NCI-H748 (cell line): Measurements from ENCODE around the gene USP3.
"Not testable (repeated sequence)": the region's sequence is repeated elsewhere in the genome, so short reads cannot be mapped to it uniquely, and the experiment has no call there.

ENCODE experiments used
- DNase-seq: peaks from one replicate; lab custom pipeline; 2025; ENCODE audit not compliant: unreplicated experiment; lab: John Stamatoyannopoulos, UW

The USP3 gene

DNA sequence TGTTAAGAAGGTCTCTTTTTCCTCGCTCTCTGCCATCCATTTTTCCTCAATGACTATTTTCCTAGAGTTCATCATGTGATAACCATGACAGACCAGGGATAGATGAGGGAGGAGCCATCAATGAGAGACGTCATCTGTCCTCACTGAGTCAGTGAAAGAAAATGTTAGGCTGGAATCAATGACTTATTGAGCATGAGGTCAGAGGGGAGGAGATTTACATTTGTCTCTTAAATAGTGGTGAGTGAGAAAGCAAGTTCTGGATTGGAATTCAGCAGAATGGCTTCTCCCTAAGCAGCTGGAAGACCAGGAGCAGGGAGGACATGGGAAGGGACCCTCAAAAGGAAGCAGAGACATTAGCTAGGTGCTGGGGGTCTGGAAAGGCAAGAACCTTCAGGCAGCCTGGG, 28.2 kb upstream of the USP3 start:
- DNase-seq, result no peak

DNA sequence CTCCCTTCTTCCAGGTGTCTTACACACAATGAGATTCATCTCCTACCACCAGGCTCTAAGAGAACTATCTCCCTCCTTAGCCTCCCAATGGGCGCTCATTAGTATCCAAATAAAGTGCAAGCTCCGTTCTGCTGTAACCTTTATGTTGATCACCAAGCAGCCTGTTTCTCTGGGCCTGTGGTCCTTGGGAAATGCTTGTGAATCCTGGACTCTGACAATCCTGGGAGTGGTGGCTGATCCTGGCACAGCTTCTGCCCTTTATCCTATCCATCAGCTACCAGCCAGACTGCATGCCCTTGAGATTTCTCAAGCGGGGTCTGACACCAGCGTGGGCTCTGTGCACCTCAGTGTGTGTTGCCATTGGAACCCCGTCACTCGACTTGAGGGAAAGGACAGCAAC, 26.1 kb upstream of the USP3 start:
- DNase-seq, result no peak

DNA sequence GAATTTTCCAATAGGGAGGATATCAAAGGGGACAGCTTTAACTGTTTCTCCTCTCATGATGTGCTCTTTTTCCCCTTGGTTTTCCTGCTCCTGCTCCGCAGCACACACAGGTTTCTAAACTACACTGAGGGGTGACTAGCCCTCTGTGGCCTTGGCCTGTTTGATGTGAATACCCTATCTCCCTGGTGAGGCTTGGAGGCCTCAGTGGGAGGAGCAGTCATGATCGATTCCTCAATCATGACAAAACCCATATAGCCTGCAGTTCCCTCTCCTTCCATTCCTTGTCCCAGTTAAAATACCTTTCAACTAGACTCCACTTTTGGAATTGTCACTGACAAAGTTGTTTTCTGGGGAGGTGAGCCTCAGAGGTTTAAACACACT, 24.0 kb upstream of the USP3 start:
- DNase-seq, result no peak

DNA sequence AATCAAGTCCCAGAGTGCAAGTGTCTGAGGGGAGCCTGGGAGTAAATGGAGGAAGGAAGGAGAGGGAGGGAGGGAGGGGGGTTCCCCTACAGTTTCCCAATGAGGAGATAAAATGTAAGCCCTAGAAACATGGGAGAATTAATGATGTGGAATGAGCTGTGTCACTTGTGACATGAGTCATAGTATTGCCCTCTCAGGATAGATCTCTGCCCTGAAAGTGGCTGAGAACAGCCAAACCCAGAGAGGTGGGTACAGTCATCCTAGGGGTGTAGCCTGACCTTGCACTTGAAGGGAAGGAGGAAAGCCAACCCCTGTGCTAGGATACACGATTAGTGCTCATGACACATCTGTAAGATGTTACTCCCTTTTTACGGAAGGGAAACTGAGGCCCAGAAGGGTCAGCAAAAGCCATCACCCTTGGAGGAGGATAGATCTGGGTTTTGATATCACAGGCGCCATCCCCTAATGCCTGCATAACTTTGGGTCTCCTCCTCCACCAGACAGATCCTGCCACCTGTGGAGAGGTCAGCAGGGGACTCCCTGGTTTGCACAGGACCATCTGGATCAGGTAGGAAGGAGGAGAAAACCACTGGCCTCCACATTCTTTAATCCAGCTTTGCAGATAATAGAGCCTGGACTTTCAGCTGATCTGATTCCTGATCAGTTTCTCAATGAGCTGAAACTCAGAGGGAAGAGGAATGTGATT, 23.1 kb upstream of the USP3 start:
- DNase-seq, result no peak

DNA sequence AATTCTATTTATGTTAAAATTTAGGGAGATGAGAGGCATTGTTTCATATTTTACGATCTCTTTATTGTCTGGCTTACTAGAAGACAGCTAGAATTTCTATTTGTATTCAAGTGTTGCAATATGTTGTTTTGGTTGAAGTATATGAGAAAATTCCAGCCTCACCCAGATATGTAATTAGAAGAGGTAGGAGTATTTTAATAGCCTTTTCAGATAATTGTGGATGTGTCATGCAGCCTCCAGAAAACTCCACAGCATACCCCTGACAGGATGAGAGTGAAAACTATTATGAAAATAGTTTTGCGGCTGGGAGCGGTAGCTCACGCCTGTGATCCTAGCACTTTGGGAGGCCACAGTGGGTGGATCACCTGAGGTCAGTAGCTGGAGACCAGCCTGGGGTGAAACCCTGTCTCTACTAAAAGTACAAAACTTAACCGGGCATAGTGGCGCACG, 21.5 kb upstream of the USP3 start:
- peak; percentile 34 for DNase-seq

DNA sequence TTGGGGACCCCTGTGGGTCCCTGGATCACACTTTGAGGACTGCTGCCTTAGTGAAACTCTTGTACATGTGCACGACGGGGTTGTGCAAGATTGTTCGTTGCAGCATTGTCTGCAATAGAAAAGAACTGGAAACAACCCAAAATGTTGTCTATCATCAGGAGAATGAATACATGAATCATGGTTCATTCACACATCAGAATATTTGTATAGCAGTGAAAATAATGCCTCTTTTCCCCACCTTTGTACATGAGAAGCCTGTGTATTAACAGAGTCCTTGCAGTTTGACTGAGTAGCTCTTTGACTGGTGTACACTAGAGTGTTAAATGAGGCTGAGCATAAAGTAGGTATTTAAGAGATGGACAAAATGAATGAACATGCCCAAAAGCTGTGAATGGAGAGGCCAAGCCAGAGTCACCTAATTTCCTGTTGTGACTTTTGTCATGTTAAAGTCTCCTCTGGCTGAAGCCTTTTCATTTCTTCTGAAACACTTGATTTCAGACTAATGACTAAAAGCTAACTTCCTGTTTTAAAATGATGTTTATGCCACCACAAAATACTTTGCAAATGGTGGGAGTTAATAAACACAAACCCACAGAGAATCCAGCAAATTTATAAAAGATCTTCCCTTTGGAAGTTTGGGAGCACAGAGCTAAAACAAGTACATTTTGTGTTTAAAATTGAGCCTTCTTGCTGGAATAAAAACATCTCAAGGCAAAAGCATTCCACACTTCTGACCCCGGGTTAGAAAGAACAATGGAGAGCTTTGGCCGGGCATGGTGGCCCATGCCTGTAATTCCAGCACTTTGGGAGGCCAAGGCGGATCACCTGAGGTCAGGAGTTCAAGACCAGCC, 20.6 kb upstream of the USP3 start:
- no peak for DNase-seq

DNA sequence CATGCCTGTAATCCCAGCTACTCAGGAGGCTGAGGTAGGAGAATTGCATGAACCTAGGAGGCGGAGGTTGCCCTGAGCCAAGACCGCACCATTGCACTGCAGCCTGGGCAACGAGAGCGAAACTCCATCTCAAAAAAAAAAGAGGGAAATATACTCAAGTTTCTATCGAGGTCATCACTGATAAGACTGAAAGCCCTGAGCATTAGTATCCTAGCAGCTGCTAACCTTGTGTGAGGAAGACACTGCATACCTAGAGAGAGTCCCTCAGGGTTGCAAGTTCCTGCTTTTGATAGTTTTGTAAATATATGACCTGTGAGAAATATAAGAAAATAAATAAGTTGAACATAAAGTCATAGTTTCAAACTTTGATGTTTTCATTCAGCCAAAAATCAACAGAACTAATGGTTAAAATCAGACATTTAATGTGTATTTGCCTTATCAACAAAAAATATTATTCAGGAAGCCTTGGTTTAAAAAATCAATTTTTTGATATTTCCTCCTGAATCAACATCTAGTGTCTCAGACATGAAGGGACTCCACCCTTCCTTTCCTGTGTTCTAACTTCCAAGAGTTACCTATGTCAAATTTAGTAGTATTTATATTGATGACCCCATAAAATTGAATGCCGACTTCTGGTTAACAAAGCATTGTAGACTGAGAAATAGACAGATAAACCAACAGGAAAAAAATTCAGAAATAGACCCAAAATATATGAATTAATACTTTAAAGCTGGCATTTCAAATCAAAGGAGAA, 19.8 kb upstream of the USP3 start:
- DNase-seq, result no peak

DNA sequence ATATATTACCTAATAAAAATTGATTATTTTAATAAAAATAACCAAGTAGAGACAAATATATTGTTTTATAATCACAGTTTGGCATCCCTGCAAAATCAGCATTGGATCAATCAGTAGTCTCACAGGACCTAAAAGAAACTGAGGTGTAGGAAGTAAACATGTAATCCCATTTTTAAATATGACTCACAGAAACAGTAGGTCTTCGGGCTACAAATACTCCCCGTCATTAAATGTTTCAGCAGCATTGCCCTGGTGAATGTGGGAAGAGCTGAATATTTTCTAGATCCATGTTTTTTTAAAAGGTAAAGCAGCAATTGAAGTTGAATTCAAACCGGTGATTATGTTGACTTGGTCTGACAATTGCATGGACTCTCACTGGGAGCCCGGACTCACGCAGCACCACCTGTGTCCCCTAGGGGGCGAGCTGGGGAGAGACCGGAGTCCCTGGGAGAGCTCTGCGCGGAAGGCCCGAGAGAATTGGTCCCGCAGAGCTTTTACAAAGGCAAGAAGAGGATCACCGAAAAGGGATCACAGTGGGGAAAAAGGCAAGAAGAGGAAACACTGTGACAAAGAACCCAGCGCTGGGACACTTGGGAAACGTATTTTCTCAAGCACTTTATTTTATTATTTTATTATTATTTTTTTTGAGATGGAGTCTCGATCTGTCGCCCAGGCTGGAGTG, 17.2 kb upstream of the USP3 start:
- DNase-seq, result peak; percentile 67

DNA sequence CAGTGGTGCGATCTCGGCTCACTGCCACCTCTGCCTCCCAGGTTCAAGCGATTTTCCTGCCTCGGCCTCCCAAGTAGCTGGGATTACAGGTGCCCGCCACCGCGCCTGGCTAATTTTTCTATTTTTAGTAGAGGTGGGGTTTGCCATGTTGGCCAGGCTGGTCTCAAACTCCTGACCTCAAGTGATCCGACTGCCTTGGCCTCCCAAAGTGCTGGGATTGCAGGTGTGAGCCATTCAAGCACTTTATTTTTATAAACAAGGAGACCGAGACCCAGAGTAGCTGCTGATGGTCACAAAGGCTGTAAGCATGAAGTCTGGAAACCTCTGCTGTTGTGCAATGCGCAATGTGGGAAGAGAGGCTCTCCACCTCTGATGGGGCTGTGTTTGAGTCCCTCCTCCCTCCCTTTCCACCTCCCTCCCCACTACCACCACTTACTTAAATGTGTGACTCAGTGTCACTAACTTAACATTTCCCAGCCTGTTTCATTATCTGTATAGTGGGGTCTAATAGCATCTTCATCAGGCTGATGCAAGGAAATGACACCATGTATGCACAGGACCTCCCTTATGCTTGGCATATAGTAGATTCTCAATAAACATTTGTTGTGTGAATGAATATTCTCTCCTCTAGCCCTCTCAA, 16.5 kb upstream of the USP3 start:
- not testable (repeated sequence) for DNase-seq

DNA sequence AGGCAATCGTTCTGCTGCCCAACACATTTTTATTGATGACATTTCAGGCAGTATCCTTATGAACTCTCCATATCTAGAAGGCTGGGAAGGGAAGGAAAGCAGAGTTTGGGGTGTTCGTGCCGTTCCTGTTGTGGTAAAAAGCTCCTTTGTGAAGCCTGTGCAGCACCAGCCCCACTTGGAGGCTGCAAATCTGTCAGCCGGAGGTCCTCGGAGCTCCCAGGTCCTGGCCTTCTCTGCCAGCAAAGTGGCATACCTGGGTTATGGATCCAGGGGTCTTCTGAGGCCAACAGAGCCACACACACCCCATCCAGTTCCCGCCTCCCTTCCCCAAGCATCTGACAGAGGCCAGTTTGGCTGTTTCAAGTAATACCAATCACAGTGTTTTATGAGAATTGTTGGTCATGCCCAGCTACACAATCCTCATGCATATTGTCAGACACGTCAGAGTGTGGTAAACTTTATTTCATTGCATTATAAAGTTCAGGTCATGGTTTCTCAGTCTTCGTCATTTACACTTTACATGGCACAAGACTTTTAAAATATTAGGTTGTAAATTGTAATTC, 15.9 kb upstream of the USP3 start:
- no peak for DNase-seq

DNA sequence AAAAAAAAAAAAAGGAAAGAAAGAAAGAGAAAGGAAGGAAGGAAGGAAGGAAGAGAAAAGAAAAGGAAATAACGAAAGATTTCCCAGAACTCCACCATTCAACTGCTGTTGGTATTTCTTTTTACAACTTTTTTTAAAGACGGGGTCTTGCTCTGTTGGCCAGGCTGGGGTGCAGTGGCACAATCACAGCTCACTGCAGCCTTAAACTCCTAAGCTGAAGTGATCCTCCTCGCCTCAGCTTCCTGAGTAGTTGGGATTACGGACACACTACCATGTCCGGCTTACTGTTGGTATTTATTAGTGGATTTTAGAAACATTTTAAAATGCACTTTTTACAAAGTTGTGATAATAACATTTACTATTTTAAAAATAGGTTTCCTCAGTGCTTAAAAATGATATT, 15.0 kb upstream of the USP3 start:
- no peak for DNase-seq

DNA sequence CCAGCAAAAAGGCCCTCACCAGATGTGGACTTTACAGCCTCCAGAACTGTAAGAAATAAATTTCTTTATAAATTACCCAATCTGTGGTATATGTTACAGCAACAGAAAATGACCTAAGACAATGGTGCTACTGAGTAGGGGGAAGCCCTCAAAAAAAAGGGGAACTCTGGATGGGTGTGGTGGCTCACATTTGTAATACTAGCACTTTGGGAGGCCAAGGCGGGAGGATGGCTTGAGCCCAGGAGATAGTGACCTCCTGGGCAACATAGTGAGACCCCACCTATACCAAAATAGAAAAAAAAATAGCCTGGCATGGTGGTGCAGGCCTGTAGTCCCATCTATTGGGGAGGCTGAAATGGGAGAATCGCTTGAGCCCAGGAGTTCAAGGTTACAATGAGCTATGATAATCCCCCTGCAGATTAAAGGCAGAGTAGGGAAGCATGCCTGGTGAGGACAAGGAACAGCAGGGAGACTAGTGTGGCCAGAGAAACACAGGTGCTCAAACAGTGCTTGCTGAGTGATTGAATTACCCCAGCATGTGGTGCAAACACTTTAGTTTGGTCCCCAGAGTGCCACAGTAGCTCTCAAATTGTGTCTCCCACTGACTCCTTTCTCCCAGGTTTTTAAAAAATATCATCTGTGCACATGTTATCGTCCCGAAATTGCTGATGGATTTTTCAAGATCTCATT, 13.9 kb upstream of the USP3 start:
- DNase-seq, result peak; percentile 36

DNA sequence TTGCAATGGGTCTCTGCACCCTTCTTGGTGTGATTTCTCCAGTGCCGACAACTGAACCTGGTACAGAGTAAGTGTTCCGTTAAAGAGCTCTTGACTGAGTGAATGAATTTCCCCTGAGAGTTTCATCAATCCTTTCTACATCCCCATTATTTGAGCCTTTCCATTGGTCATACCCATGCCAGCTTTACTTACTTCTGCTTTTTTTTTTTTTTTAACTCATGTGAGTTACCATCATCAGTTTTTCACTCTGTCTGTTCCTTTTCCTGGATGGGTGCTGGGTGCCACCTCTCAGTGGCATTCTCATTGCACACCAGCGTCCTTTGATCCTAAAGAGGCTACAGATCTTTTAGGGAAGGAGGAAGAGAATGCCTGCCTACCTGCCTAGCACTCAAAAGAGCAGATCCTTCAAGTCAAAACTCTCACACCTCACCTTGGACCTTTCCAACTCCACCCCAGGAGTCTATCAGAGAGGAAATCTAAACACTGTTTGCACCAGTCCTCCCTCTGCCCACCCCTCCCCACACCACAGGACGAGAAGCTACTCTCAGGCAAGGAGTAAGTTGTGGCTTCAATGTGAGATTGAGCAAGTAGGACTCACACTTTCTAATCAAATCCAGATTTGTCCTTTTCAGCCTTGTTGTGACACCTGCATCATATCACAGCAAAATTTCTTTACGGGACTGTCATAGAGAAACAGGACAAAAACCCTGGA, 13.1 kb upstream of the USP3 start:
- DNase-seq, result no peak

DNA sequence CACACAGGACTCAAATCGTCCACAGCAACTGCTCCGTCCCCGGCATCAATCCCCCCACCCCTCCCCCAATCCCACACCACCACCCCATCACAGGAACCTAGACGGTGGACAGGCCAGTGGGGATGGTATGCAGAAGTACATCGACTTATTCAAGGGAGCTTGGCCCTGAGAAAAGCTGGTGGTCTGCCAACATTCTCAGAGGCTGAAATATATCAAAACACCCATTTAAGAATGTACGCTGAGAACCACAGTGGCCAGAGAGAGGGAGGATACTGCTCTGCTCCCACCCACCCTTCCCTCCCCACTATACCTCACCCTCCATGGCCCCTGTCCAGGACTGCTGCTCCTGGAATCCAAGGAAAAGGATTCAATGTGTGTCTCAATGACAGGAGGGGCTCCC, 12.4 kb upstream of the USP3 start:
- DNase-seq, result no peak

DNA sequence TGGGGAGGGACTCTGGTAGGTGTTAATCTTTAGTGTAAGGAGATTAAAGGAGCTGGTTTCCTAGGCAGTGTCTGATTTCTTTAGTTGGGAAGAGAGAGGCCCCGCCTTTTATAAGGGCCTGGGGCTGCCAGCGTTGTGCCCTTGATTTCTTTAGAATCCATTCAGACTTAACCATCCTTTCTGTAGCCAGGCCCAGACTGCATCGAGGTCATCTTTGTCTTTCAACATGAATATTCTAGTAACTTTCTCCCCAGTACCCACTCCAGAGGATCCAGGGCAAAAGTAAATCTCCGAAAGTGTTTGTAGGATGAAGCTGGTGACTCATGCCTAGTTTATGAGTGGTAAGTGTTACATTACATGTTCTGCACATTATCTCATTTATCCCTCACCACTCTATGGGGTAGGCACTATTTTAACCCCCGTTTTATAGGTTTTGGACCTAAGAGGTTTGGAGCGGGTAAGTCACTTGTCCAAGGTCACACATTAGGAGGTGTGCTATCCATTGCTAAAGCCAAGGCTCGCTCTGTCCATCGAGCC, 11.8 kb upstream of the USP3 start:
- DNase-seq, result no peak

DNA sequence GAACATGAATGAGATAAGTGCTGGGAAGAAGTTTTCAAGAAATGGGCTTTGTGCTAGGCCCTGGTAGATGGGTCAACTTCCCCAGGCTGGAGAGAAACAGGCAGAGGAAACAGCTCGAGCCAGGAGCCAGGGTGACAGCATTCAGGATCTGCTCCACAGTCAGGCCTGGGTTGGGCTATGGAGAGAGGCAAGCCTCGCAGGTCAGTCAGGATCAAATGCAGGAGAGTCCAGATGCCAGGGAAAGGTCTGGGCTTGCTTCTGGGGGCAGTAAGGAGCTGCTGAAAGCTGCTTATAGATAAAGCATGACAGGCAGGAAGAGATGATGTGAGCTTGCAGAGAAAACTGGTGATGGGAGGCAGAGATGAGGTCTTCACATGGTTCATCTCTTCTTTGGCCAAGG, 11.0 kb upstream of the USP3 start:
- no peak for DNase-seq

DNA sequence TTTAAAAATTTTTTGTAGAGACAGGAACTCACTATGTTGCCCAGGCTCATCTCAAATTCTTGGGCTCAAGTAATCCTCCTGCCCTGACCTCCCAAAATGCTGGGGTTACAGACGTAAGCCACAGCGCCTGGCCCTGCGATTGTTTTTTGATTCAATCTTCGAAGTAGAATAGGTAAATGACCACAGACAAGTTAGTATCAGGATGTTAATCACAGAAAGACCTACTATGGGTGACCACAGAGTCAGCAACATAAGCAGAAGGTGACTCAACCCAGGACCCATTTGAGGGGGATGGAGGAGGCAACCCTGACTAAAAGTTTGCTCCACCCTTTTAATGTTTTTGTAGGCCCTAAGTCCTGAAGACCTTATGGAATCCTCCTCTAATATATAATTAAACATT, 10.0 kb upstream of the USP3 start:
- no peak for DNase-seq

DNA sequence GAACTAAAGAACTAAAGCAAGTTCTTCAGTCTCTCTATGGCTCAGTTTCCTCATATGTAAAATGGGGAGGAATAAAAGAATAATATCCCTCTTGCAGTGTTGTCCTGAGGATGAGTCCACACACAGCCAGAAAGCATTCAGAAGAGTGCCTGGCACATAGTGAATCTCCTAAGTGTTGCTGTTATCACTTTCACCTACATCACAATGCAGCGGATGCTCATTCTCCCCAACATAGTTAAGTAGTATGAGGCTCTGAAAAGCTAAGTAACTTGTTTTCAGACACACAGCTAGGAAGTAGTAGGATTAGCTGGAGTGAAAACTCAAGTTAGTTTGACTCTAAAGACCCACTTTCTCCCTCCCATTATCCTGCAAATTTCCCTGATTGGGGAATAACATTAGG, 9.1 kb upstream of the USP3 start:
- DNase-seq, result no peak
